CD4-positive, alpha-beta T cell (primary cell): ENCODE data around the gene CAB39L. TPM values are rescaled to one million over a fixed set of nuclear protein-coding genes. Genes with fewer than 3 reads are reported as not detected.

Experiments
- ATAC-seq: fragments of 200-7000 bp; cut with Tn5 transposase; one replicate; pipeline ENCODE4 v1.10.0; 2022; ENCODE audit warnings: mild to moderate bottlenecking; ENCODE audit not compliant: poor library complexity
- CTCF ChIA-PET: fragments of 350-600 bp; sonication (Branson Sonifier 250); formaldehyde crosslinking; loops from one replicate; lab custom pipeline; 2021; ENCODE audit warnings: antibody characterized with exemption, inconsistent platforms; lab: Charles Lee
- POLR2A ChIA-PET: fragments of 350-600 bp; sonication (Branson Sonifier 250); formaldehyde crosslinking; loops from one replicate; lab custom pipeline; 2021; ENCODE audit warnings: antibody characterized with exemption, inconsistent platforms; lab: Charles Lee
- DNase-seq, 14 experiments: peaks; one replicate each; pipeline ENCODE4 v3.0.0-alpha.2; 2013 to 2020; ENCODE audit warnings: mixed read lengths in 2 of 14
- H3K27ac ChIP-seq, 2 donors: one replicate each; pipeline versions ENCODE4 v1.5.1 to v1.7.0; 2013; ENCODE audit warnings: low read length in 2 of 2, low read depth in 1 of 2, mild to moderate bottlenecking in 1 of 2
- H3K27me3 ChIP-seq, 2 experiments: 1 replicate in 1 of 2; 2 replicates in 1 of 2; pipeline versions ENCODE4 v1.6.1 to v1.7.0; 2013; ENCODE audit warnings: low read length in 2 of 2, control low read depth in 1 of 2, mild to moderate bottlenecking in 1 of 2, moderate library complexity in 1 of 2; ENCODE audit not compliant: insufficient read depth in 2 of 2, control insufficient read depth in 1 of 2
- H3K36me3 ChIP-seq: one replicate; pipeline ENCODE4 v1.6.1; 2013; ENCODE audit warnings: low read length, control low read depth; ENCODE audit not compliant: insufficient read depth
- H3K4me1 ChIP-seq: one replicate; pipeline ENCODE4 v1.6.1; 2013; ENCODE audit warnings: low read length, control low read depth; ENCODE audit not compliant: insufficient read depth
- H3K4me3 ChIP-seq: one replicate; pipeline ENCODE4 v1.5.1; 2013; ENCODE audit warnings: mild to moderate bottlenecking, low read length, moderate library complexity
- H3K9me3 ChIP-seq, 2 experiments: 1 replicate in 1 of 2; 2 replicates in 1 of 2; pipeline versions ENCODE4 v1.6.1 to v1.7.0; 2013; ENCODE audit warnings: low read length in 2 of 2, mild to moderate bottlenecking in 2 of 2, control low read depth in 1 of 2, moderate library complexity in 1 of 2; ENCODE audit not compliant: control insufficient read depth in 1 of 2, insufficient read depth in 1 of 2
- H3K27ac Mint-ChIP-seq: one replicate; pipeline ENCODE4 v1.8.0; 2020; ENCODE audit warnings: mixed read lengths
- H3K27me3 Mint-ChIP-seq: one replicate; pipeline ENCODE4 v1.8.0; 2021; ENCODE audit warnings: mixed read lengths
- H3K36me3 Mint-ChIP-seq: one replicate; pipeline ENCODE4 v1.8.0; 2021; ENCODE audit warnings: low read depth, mixed read lengths
- H3K4me1 Mint-ChIP-seq: one replicate; pipeline ENCODE4 v1.8.0; 2021; ENCODE audit warnings: low read depth, mixed read lengths
- H3K4me3 Mint-ChIP-seq: one replicate; pipeline ENCODE4 v1.8.0; 2020; ENCODE audit warnings: mild to moderate bottlenecking, mixed read lengths
- H3K9me3 Mint-ChIP-seq: one replicate; pipeline ENCODE4 v1.8.0; 2020; ENCODE audit warnings: mixed read lengths
- intact Hi-C, 2 experiments: fragments of 100-400 bp; cut with DNase I in 1 of 2; cut with micrococcal nuclease in 1 of 2; formaldehyde crosslinking; loops; one replicate each; pipeline versions ENCODE4 v1.15.1 to v1.9.0; 2023 to 2025; cut with DNase I, micrococcal nuclease
- total RNA-seq, 174 experiments: library from RNA in 2 of 174; stranded (reverse) in 2 of 174; gene quantifications; one replicate each; pipeline ENCODE4 v1.2.3 and lab custom pipeline; 2021 to 2026
- TF ChIP-seq, protein P1 (sequence below): fragments of 200-600 bp; IDR thresholded peaks from one replicate; pipeline ENCODE4 v1.8.0; 2022; ENCODE audit warnings: antibody characterized with exemption, mild to moderate bottlenecking

Gene CAB39L
- total RNA-seq, 2 experiments from 2014 or later = 1.9 to 2.5 TPM

DNA sequence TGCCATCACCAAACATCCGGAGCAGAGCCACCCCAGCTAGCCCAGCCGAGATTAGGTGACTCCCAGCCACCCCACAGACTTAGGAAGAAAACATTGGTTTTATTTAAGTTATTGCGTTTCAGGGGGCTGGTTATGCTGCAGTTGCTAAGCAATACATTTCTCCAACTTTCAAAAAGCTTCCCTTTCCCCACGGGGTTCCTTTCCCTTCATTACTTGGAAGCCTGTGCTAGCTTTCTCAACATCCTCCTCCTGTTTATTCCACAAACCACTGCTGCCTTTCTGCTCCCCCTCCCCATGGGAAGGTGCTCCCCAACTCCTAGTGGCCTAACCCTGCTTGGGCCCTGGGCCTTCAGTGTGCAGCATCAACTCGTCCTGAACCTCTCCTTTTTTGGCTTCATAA lies 143.6 kb downstream of the CAB39L start:
- ChIA-PET CTCF (interaction anchor here (1.2 kb wide), 1 partner anchor 307 kb away, joined by 7 read pairs; no protein-coding TSS in a partner anchor), POLR2A (no interaction called here)
- Histone ChIP-seq H3K36me3 (peaks cover 3% of the 10 kb centered on the region), H3K27ac (no peak overlapping the region), H3K4me1 (peaks cover 11% of the 10 kb centered on the region), H3K4me3 (no peak overlapping the region), H3K27me3 (no peaks in the 10 kb centered on the region), H3K9me3 (no peaks in the 10 kb centered on the region)
- H3K4me3 Mint-ChIP-seq = no peak overlapping the region
- TF ChIP-seq, protein P1, sequence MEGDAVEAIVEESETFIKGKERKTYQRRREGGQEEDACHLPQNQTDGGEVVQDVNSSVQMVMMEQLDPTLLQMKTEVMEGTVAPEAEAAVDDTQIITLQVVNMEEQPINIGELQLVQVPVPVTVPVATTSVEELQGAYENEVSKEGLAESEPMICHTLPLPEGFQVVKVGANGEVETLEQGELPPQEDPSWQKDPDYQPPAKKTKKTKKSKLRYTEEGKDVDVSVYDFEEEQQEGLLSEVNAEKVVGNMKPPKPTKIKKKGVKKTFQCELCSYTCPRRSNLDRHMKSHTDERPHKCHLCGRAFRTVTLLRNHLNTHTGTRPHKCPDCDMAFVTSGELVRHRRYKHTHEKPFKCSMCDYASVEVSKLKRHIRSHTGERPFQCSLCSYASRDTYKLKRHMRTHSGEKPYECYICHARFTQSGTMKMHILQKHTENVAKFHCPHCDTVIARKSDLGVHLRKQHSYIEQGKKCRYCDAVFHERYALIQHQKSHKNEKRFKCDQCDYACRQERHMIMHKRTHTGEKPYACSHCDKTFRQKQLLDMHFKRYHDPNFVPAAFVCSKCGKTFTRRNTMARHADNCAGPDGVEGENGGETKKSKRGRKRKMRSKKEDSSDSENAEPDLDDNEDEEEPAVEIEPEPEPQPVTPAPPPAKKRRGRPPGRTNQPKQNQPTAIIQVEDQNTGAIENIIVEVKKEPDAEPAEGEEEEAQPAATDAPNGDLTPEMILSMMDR = no peak
- ATAC-seq = no peak
- H3K9me3 Mint-ChIP-seq = no peaks in the 10 kb centered on the region
- no peak overlapping the region for H3K27ac Mint-ChIP-seq
- peaks cover 14% of the 10 kb centered on the region for H3K4me1 Mint-ChIP-seq
- peaks cover 4% of the 10 kb centered on the region for H3K36me3 Mint-ChIP-seq
- H3K27me3 Mint-ChIP-seq = no peaks in the 10 kb centered on the region
- intact Hi-C loops = loop anchor here in 1 of 2 experiments (2.0 to 10.0 kb wide), 4 partner anchors 137 to 1775 kb away; partner anchors contain the start of gene PHF11
- no peak for DNase-seq

DNA sequence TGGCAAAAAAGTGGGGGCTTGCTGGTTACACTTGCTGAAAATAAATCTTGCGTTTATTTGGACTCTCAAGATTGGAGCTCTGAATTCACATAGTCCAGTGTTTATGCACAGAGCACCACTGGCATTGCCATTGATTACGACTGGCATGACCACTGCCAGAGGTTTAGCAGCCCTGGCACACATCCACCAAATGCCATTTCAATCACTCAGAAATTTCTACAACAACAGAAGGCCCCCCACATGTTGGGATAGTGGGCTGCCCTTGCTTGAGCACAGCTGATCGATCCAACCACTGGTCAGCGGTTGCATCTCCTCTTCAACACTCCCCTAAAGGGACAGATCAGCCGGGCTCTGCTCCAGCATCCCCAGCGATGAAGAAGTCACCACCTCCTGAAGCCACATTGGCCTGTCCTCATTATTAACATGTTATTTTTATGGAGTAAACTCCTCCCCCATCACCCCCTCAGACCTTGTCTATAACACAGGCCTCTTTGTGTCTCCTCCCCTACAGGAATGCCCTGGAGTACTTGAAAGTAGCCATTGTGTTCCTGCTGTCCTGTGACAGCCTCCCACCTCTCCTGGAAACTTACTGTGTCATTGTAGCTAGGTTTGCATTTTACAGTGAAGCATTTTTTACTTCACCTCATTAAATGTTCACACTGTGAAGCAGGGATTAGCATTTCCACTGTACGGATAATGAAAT lies 144.8 kb downstream of the CAB39L start:
- TF ChIP-seq, protein P1 = no peak
- Mint-ChIP-seq H3K27me3 (no peaks in the 10 kb centered on the region), H3K9me3 (no peaks in the 10 kb centered on the region), H3K4me1 (peaks cover 14% of the 10 kb centered on the region), H3K36me3 (peaks cover 4% of the 10 kb centered on the region), H3K27ac (no peak overlapping the region), H3K4me3 (no peak overlapping the region)
- intact Hi-C loops = no loop called here
- no peaks in the 10 kb centered on the region for H3K9me3 ChIP-seq
- peaks cover 11% of the 10 kb centered on the region for H3K4me1 ChIP-seq
- ChIA-PET POLR2A (no interaction called here), CTCF (no interaction called here)
- H3K4me3 ChIP-seq = no peak overlapping the region
- ATAC-seq (no peak), DNase-seq (no peak)
- no peak overlapping the region for H3K27ac ChIP-seq
- no peaks in the 10 kb centered on the region for H3K27me3 ChIP-seq
- H3K36me3 ChIP-seq = peaks cover 3% of the 10 kb centered on the region

DNA sequence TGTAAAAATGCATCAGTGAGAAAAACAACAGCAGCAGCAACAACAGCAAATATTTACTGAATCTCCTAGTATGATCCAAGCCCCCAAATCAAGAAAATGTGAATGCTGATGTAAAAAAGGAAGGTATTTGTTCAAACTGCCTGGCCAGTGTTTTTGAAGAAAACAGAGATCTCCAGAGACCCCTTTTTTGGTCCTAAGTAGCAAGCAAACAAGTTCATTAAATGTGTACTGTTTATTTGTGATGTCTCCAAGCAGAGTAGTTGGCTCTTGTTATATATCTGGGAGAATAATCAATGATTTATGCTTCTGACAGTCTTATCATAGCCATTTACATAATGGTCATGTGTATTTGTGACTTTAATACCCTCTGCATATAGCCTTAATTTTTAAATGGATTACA lies 145.4 kb downstream of the CAB39L start:
- Mint-ChIP-seq H3K9me3 (no peaks in the 10 kb centered on the region), H3K27me3 (no peaks in the 10 kb centered on the region), H3K4me1 (peaks cover 14% of the 10 kb centered on the region), H3K4me3 (no peak overlapping the region), H3K36me3 (peaks cover 5% of the 10 kb centered on the region), H3K27ac (no peak overlapping the region)
- Histone ChIP-seq H3K27ac (no peak overlapping the region), H3K4me1 (peaks cover 11% of the 10 kb centered on the region), H3K27me3 (no peaks in the 10 kb centered on the region), H3K36me3 (peaks cover 3% of the 10 kb centered on the region), H3K9me3 (no peaks in the 10 kb centered on the region), H3K4me3 (no peak overlapping the region)
- TF ChIP-seq, protein P1 = no peak
- no peak for DNase-seq
- intact Hi-C loops = no loop called here
- no peak for ATAC-seq
- ChIA-PET CTCF (no interaction called here), POLR2A (no interaction called here)
